ENCODE measurements around the gene MAP7D3.

GRCh38 chrX:136210243-136210642 is 41.0 kb downstream of the MAP7D3 start:
- TF ChIP-seq CTCF (IDR thresholded peaks at IDR 0.05), result no peak
- no peak for TF ChIP-seq POLR2A (IDR thresholded peaks at IDR 0.05)

Measured in sigmoid colon (tissue), 3 donors.